Mesendoderm (in vitro differentiated cells): ENCODE results near the gene SUV39H1.

Source experiments
- DNase-seq: peaks from one replicate; pipeline ENCODE4 v3.0.0; 2013
- H2AK5ac ChIP-seq: 2 replicates; pipeline ENCODE4 v1.6.1; 2013; ENCODE audit warnings: low read length, inconsistent platforms
- H2BK120ac ChIP-seq: 2 replicates; pipeline ENCODE4 v1.6.1; 2013; ENCODE audit warnings: low read depth, mild to moderate bottlenecking, low read length, moderate library complexity, mixed read lengths
- H2BK15ac ChIP-seq: replicated peaks from 2 replicates; pipeline ENCODE4 v1.6.1; 2013; ENCODE audit warnings: low read depth, mild to moderate bottlenecking, moderate library complexity
- H2BK5ac ChIP-seq: 2 replicates; pipeline ENCODE4 v1.6.1; 2013; ENCODE audit warnings: low read length, inconsistent platforms
- H3K18ac ChIP-seq: 2 replicates; pipeline ENCODE4 v1.6.1; 2013; ENCODE audit warnings: mild to moderate bottlenecking, low read length, mixed read lengths
- H3K23ac ChIP-seq: one replicate; pipeline ENCODE4 v1.6.1; 2013; ENCODE audit warnings: low read length
- H3K27ac ChIP-seq: 2 replicates; pipeline ENCODE4 v1.5.1; 2013; ENCODE audit warnings: low read depth, mild to moderate bottlenecking, inconsistent platforms, low read length, moderate library complexity
- H3K27me3 ChIP-seq: 2 replicates; pipeline ENCODE4 v1.6.1; 2013; ENCODE audit warnings: low read length, control low read depth, mild to moderate bottlenecking, inconsistent platforms; ENCODE audit not compliant: insufficient read depth, poor library complexity
- H3K36me3 ChIP-seq: 2 replicates; pipeline ENCODE4 v1.6.1; 2013; ENCODE audit warnings: low read length, inconsistent platforms; ENCODE audit not compliant: control insufficient read depth, insufficient read depth
- H3K4ac ChIP-seq: one replicate; pipeline ENCODE4 v1.6.1; 2013; ENCODE audit warnings: low read depth, mild to moderate bottlenecking, low read length, moderate library complexity
- H3K4me1 ChIP-seq: 2 replicates; pipeline ENCODE4 v1.6.1; 2013; ENCODE audit warnings: low read depth, low read length, inconsistent platforms; ENCODE audit not compliant: control insufficient read depth
- H3K4me2 ChIP-seq: 2 replicates; pipeline ENCODE4 v1.6.1; 2013; ENCODE audit warnings: low read length
- H3K4me3 ChIP-seq: 2 replicates; pipeline ENCODE4 v1.5.1; 2013; ENCODE audit warnings: mild to moderate bottlenecking, low read length
- H3K56ac ChIP-seq: one replicate; pipeline ENCODE4 v1.6.1; 2013; ENCODE audit warnings: low read length
- H3K79me1 ChIP-seq: 2 replicates; pipeline ENCODE4 v1.6.1; 2013; ENCODE audit warnings: low read length, inconsistent platforms
- H3K79me2 ChIP-seq: 2 replicates; pipeline ENCODE4 v1.6.1; 2013; ENCODE audit warnings: mild to moderate bottlenecking, low read length; ENCODE audit not compliant: control insufficient read depth, insufficient read depth
- H3K9ac ChIP-seq: 2 replicates; pipeline ENCODE4 v1.6.1; 2013; ENCODE audit warnings: low read length, inconsistent platforms
- H4K5ac ChIP-seq: one replicate; pipeline ENCODE4 v1.6.1; 2013; ENCODE audit warnings: low read length
- H4K8ac ChIP-seq: one replicate; pipeline ENCODE4 v1.6.1; 2013; ENCODE audit warnings: low read depth, mild to moderate bottlenecking, control low read depth, low read length, moderate library complexity
- WGBS: extraction: QIAGEN DNeasy Blood & Tissue Kit; methylation state at CpG from one replicate; pipeline ENCODE4 v1.1.7; 2013; ENCODE audit warnings: low lambda C conversion rate, missing lambda C conversion rate; ENCODE audit not compliant: insufficient coverage; ENCODE audit errors: extremely low coverage; 5-methylcytosine and 5-hydroxymethylcytosine counted together

The SUV39H1 gene

DNA sequence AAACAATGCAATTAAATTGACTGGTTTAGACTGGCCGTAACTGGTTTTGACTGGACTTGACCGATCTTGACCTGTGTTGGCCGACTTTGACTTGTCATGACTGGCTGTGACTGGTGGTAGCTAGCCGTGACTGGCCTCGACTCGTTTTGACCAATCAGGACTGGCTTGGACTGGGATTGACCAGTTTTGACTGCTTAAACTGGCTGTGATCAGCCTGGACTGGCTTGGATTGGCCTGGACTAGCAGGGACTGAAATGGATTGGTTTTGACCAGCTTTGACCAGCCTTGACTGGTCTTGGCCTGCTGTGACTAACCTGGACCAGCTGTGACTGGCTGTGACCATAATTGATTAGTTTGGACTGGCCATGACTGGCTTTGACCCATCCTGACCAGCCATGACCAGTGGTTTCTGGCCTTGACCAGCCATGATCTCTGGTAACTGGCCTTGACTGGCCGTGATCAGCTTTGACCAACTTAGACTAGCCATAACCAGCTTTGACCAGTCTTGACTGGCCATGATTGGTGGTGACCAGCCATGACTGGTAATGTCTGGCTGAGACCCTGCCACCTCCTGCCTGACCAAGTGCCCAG lies 13.1 kb downstream of the SUV39H1 start:
- H3K4ac ChIP-seq, result no peak overlapping the region
- no peak overlapping the region for H2BK15ac ChIP-seq
- no peak overlapping the region for H2BK120ac ChIP-seq
- H3K36me3 ChIP-seq, result no peaks in the 10 kb centered on the region
- H3K9ac ChIP-seq, result no peak overlapping the region
- H3K27ac ChIP-seq, result no peak overlapping the region
- no peaks in the 10 kb centered on the region for H3K27me3 ChIP-seq
- no peaks in the 10 kb centered on the region for H3K79me2 ChIP-seq
- no peak overlapping the region for H3K56ac ChIP-seq
- no CpG with 5 or more reads among the region's 7 CpGs for WGBS
- no peak overlapping the region for H3K18ac ChIP-seq
- H2AK5ac ChIP-seq, result no peak overlapping the region
- no peak overlapping the region for H4K8ac ChIP-seq
- no peak overlapping the region for H3K4me2 ChIP-seq
- H3K79me1 ChIP-seq, result no peaks in the 10 kb centered on the region
- no peak overlapping the region for H4K5ac ChIP-seq
- H3K4me1 ChIP-seq, result no peaks in the 10 kb centered on the region
- no peak overlapping the region for H3K4me3 ChIP-seq
- DNase-seq, result peak; percentile 3
- no peak overlapping the region for H3K23ac ChIP-seq
- no peak overlapping the region for H2BK5ac ChIP-seq

DNA sequence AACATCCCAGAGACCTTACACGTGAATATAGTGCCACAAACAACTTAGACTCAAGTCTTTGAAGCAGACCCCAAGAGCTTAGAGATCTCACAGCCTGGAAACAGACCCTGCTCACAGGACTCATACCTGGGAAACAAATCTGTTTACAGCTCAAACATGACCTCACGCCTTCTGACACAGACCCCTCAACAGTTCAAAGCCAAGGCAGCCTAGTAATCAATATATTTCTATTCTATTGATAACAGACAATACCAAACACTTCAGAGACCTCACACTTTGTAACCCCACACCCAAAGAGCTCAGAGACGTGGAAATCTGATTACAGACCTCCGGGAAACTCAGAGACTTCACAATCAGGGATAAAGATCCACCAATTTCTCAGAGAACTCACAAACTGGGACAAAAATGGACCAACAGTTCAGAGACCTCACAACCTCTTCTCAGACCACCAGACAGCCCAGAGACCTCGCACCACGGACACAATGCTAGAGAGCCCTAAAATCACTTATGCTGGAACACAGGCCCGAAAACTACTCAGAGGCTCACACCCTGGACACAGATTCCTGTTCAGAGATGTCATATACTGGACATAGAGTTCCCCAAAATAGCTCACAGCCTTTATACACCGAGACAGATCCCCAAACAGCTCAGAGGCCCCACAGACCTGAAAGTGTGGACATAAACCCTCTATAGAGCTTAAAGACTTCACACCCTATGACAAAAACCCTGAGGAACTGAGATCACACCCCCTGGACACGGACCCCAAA lies 14.8 kb downstream of the SUV39H1 start:
- no CpG with 5 or more reads among the region's 9 CpGs for WGBS
- Histone ChIP-seq H3K4me2 (no peak overlapping the region), H3K4me1 (no peaks in the 10 kb centered on the region), H3K79me1 (no peaks in the 10 kb centered on the region), H3K4me3 (no peak overlapping the region), H3K36me3 (no peaks in the 10 kb centered on the region), H4K8ac (no peak overlapping the region), H2BK15ac (no peak overlapping the region), H3K79me2 (no peaks in the 10 kb centered on the region), H3K18ac (no peak overlapping the region), H2BK120ac (no peak overlapping the region), H3K9ac (no peak overlapping the region), H4K5ac (no peak overlapping the region), H3K27me3 (no peaks in the 10 kb centered on the region), H3K27ac (no peak overlapping the region), H2BK5ac (no peak overlapping the region), H3K23ac (no peak overlapping the region), H2AK5ac (no peak overlapping the region), H3K56ac (no peak overlapping the region), H3K4ac (no peak overlapping the region)
- DNase-seq, result no peak

DNA sequence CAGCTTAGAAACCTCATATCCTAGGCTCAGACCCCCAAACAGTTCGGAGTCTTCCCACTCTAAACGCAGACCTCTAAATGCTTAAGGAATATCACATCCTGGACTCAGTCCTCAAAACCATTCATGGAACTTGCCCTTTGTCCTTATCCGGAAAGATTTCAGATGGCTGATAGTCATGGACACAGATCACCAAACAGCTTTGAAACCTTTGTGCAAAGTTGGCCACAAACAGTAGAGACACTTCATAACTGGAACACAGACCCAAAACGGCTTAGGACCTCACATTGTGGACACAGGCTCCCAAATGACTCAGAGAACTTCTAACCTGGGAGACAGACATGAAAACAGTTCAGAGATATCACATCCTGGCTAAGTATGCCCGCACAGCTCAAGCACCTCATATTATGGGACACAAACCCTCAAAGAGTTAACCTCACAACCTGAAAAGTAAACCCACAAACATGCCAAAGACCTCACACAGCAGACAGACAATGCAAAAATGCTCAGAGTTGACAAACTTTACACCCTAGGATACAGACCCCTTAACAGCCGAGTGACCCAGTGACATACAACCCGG lies 15.5 kb downstream of the SUV39H1 start:
- WGBS, result no CpG with 5 or more reads among the region's 7 CpGs
- H3K4me2 ChIP-seq, result no peak overlapping the region
- no peaks in the 10 kb centered on the region for H3K79me2 ChIP-seq
- no peak overlapping the region for H4K8ac ChIP-seq
- no peak overlapping the region for H4K5ac ChIP-seq
- H3K4me1 ChIP-seq, result no peaks in the 10 kb centered on the region
- H3K27ac ChIP-seq, result no peak overlapping the region
- no peak overlapping the region for H2BK120ac ChIP-seq
- no peaks in the 10 kb centered on the region for H3K27me3 ChIP-seq
- no peak for DNase-seq
- H3K4me3 ChIP-seq, result no peak overlapping the region
- H2BK5ac ChIP-seq, result no peak overlapping the region
- H3K36me3 ChIP-seq, result no peaks in the 10 kb centered on the region
- H2BK15ac ChIP-seq, result no peak overlapping the region
- H3K79me1 ChIP-seq, result no peaks in the 10 kb centered on the region
- no peak overlapping the region for H3K9ac ChIP-seq
- no peak overlapping the region for H3K23ac ChIP-seq
- no peak overlapping the region for H3K56ac ChIP-seq
- no peak overlapping the region for H2AK5ac ChIP-seq
- H3K4ac ChIP-seq, result no peak overlapping the region
- no peak overlapping the region for H3K18ac ChIP-seq

DNA sequence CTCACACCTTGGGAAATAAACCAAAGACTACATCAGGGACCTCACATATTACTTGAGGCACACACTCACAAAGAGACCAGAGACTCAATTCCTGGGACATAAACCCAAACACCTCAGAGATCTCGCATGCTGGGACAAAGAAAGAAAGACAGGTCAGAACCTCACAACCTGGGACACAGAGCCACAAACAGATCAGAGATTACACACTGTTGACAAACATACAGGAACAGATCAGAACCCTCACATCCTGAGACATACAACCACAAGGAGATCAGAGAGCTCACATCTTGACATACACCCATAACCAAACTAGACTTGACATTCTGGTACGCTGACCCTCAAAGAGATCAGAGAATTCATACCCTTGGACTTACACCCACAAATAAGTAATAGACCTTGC lies 17.3 kb downstream of the SUV39H1 start:
- DNase-seq, result no peak
- Histone ChIP-seq H3K4me2 (no peak overlapping the region), H3K4ac (no peak overlapping the region), H2BK15ac (no peak overlapping the region), H3K27ac (no peak overlapping the region), H3K4me1 (no peaks in the 10 kb centered on the region), H3K27me3 (no peaks in the 10 kb centered on the region), H4K5ac (no peak overlapping the region), H3K9ac (no peak overlapping the region), H3K18ac (no peak overlapping the region), H2AK5ac (no peak overlapping the region), H2BK5ac (no peak overlapping the region), H3K4me3 (no peak overlapping the region), H3K79me1 (no peaks in the 10 kb centered on the region), H3K36me3 (no peaks in the 10 kb centered on the region), H3K23ac (no peak overlapping the region), H2BK120ac (no peak overlapping the region), H3K56ac (no peak overlapping the region), H4K8ac (no peak overlapping the region), H3K79me2 (no peaks in the 10 kb centered on the region)
- no CpG with 5 or more reads among the region's 2 CpGs for WGBS

DNA sequence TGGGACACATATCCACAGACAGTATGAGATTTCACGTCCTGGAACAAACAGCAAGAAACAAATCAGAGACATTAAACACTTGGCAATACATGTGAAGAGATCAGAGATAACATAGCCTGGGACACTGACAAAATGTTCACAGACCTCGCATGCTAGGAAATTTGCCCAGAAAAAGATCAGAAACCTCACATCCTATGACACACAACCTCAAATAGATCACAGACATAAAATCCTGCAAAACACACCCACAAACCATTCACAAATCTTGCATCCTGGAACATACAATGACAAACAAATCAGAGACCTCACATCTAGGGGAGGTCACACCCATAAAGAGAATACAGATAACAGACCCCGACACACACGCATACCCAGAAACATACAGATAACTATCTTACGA lies 18.0 kb downstream of the SUV39H1 start:
- no peak for DNase-seq
- Histone ChIP-seq H4K8ac (no peak overlapping the region), H2BK120ac (no peak overlapping the region), H3K23ac (no peak overlapping the region), H2BK15ac (no peak overlapping the region), H3K4me3 (no peak overlapping the region), H3K27me3 (no peaks in the 10 kb centered on the region), H3K4me2 (no peak overlapping the region), H2AK5ac (no peak overlapping the region), H3K36me3 (no peaks in the 10 kb centered on the region), H3K4me1 (no peaks in the 10 kb centered on the region), H3K4ac (no peak overlapping the region), H3K79me2 (no peaks in the 10 kb centered on the region), H3K9ac (no peak overlapping the region), H4K5ac (no peak overlapping the region), H2BK5ac (no peak overlapping the region), H3K56ac (no peak overlapping the region), H3K18ac (no peak overlapping the region), H3K79me1 (no peaks in the 10 kb centered on the region), H3K27ac (no peak overlapping the region)
- no CpG with 5 or more reads among the region's 5 CpGs for WGBS
